ENCODE results near the gene EEPD1.

GRCh38 chr7:36287371-36288241 lies 134.6 kb downstream of the EEPD1 start:
- TF ChIP-seq ZNF548 (tag by site-specific recombination; IDR thresholded peaks at IDR 0.05) = no peak
- TF ChIP-seq CTCF (tag by site-specific recombination; IDR thresholded peaks at IDR 0.05) = no peak
- no peak for TF ChIP-seq ZNF629 (tag by site-specific recombination; IDR thresholded peaks at IDR 0.05)
- no peak for TF ChIP-seq ZBTB26 (tag by site-specific recombination; optimal IDR thresholded peaks at IDR 0.05)
